ENCODE results near the gene CTNNA3.

- TF ChIP-seq CTCF (IDR thresholded peaks at IDR 0.05) (no peak), POLR2A (IDR thresholded peaks at IDR 0.05) (no peak), EP300 (IDR thresholded peaks at IDR 0.05) (no peak)
Measured at GRCh38 chr10:67011480-67011879, 684.5 kb downstream of the CTNNA3 start.
